Raji (cell line): Measurements from ENCODE around the gene MEGF8.
A peak's percentile ranks its signal among the peaks of the same experiment; 100 is the strongest.

Source experiments
- POLR2A ChIP-seq: IDR thresholded peaks from 2 replicates; pipeline ENCODE4 v1.6.1; 2011; ENCODE audit warnings: low read depth, low read length, control low read depth; ENCODE audit not compliant: insufficient read depth

MEGF8 gene

DNA sequence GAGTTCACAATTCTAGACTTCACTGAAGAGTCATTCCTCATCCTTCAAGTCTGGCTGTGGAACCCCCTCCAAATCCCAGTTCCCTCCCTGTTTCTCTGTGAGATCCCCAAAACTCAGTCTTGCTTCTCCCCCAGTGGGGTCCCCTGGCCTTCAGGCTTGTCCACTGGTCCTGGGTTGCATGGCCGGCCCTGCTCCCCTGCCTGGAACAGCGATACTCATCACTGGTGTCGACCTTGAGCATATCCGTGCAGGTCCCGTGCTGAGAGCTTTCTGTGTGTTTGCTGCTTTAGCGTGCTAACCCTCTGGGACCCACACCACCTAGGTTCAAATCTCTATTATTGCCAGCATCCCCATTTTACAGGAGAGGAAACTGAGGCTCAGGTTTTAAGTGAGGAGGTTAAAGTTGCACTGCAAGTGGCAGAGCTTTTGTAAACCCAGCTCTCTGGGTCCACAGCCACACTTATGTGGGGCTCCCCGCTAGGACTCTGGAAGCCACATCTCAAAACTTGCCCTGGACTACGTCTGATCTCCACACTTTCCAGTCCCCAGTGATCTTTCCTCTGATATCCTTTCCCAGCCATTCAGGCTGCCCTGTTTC is 86.2 kb downstream of the MEGF8 start:
- TF ChIP-seq POLR2A = no peak

DNA sequence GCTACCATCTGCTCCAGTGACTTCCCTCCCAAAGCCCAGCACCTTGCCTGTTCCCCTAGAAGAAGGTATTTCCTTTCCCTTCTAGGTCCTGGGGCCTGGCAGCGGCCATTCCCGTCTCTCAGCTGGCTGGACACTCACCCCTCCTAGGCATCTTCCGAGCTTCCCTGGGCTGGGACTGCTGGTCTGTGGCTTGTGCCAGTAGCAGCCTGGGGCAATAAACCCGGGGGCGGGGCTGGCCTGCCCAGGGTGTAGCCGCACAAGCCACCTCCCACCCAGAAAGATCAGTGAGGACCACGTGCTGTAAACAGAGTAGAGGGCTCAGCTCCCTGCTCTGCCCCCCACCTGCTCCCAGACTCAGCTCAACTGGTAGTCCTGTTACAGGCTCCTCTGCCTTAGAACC is 86.8 kb downstream of the MEGF8 start:
- TF ChIP-seq POLR2A = no peak

DNA sequence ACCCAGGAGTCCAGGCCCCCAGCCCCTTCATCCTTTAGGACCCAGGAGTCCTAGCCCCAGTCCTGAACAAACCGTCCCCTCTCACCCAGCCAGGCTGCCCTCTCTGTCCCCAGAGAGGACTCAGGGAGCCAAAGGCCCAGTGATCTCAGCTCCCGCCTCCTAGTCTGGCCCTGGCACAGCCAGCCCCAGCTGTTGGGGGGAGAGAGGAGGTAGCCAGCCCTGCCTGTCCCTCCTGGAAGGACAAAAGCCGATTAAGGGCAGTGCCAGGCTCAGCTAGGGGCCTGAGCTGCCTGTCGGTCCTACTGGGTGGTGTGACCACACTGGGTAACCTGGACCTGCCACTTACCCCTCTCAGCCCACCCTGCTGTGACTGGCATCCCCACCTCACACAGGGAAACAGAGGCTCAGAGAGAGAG is 87.2 kb downstream of the MEGF8 start:
- TF ChIP-seq POLR2A = no peak

DNA sequence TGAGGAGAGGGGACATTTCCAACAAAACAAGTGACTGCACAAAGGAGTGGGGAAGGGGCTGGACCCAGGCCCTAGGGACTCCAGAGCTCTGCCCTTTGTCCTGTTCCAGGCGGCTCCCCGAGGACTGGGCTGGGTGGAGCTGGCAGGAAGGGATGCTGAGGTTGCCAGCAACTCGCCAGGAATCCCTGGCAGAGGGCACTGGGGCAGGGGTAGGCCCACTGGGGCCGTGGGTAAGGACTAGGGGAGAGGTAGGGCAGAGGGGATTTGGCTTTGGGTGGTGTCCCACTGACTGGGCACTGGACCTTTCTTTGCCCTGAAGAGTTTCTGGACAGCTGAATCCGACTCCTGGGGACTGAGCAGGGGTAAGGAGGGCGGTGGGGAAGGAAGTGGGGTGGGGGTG is 93.9 kb downstream of the MEGF8 start:
- TF ChIP-seq POLR2A = no peak

DNA sequence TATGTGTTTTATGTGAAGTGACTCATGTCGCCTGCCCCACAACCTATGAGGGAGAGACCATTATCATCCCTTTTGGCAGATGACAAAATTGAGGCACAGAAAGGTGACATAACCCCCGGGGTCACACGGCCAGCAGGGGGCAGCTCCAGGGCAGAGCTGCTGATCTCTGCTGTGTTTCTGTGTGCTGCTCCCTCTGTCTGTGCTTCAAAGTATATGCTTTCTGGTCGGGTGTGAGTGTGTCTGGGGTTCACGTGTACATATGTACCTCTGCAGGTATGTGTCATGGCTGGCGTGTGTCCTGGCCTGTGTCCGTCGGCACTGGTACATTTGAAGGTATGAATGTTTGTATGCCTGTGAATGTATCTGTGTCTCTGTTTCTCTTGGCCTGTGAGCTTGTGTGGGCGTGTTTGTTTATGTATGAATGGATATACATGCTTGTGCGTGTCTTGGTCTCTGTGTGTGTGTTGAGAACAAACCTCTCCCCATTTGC is 94.7 kb downstream of the MEGF8 start:
- TF ChIP-seq POLR2A = no peak

DNA sequence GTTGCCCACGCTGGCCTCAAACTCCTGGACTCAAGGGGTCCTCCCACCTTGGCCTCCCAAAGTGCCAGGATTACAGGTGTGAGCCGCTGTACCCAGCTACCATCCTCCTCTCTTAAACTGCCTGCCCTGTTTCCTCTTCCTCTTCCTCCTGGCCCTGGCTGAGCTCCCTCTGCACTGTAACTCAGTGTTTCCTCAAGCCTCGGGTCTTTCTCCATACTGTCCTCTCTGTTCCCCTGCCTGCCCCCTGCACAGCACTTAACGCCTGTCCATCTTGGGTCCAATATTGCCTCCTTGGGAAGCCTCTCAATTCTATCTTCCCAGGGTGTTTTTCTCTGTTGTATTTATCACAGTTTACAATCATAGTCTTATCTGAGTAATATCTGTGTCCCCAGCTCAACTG is 95.7 kb downstream of the MEGF8 start:
- no peak for TF ChIP-seq POLR2A

DNA sequence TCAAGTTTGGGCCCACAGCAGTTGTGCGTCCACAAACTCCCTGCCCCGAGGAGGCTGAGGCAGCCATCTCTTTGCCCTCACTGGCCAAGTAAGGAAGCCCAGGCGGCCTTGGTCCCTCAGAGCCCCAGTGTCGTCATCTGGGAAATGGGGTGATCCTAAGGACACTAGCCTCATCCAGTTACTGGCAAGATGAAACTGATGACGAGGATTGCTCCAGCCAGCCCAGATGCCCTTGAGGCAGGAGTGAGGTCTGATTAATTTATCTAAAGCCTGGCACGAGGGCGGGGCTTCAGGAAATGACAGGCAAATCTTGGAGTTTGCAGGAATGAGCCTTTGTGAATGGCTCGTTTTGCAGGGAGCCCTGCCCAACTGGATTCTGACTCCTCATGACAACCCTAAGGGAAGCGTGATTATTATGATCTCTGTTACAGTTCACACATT is 96.2 kb downstream of the MEGF8 start:
- TF ChIP-seq POLR2A = no peak

DNA sequence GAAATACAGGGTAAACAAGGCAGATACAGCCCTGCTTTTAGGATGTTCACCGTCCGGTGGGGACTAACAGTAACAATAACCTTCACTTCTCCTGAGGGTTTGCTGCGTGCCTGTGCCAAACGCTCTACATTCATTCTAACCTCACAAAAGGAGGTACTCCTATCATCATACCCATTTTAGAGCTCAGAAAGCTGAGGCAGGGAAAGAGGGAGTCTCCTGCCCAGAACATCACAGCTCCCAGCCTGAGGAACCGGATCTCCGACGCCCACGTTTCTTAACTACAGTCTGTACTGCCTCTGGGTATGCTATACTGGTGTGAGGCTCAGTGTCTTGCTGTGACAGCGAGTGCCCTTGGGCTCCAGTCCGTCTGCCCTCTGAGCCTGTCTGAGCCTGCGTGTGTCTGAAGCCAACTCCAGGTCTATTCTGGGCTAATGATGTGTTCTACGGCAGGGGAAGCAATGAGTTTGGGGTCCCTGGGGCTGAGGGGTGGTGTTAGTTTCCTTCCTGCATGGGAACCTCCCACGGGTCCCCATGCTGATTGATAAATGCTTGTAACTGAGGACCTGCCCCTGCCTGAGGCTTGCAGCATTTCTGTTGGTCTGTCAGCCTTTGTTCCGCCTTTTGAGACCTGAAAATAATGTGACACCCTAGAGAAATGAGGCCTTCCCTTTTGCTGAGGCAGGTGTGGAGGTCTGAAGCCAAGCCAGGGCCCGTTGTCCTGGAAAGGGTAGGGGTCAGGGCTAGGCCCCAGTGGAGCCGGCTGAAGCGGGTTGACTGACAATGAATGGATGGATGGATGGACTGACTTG is 96.9 kb downstream of the MEGF8 start:
- peak; percentile 45; the same call in 1 of the 2 replicates for TF ChIP-seq POLR2A

DNA sequence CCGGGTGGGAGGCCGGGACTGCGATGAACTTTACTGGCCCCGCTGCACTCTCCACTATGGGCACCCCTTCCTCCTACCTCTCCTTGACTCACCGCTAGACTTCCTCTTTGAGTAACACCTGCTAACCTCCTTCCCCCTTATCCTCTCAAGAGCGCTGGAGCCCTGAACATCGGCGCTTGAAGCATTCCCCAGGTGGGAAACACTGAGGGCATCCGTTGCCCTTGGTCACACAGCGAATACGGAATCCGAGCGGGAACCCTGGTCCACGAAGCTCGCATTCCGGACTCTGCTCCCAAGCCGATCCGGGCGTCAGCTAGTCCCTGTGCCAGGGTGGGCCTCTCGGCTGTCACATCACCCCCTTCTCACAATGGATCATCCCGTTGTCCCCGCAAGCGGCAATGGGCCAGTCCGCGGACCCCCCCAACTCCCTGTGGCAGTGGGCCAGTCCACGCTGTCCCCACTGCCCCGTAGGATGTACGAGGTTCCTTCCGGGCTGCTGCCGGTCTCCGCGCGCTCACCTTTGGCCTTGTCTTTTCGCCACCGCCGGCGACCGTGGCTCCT is 97.5 kb downstream of the MEGF8 start:
- TF ChIP-seq POLR2A = peak; percentile 56

DNA sequence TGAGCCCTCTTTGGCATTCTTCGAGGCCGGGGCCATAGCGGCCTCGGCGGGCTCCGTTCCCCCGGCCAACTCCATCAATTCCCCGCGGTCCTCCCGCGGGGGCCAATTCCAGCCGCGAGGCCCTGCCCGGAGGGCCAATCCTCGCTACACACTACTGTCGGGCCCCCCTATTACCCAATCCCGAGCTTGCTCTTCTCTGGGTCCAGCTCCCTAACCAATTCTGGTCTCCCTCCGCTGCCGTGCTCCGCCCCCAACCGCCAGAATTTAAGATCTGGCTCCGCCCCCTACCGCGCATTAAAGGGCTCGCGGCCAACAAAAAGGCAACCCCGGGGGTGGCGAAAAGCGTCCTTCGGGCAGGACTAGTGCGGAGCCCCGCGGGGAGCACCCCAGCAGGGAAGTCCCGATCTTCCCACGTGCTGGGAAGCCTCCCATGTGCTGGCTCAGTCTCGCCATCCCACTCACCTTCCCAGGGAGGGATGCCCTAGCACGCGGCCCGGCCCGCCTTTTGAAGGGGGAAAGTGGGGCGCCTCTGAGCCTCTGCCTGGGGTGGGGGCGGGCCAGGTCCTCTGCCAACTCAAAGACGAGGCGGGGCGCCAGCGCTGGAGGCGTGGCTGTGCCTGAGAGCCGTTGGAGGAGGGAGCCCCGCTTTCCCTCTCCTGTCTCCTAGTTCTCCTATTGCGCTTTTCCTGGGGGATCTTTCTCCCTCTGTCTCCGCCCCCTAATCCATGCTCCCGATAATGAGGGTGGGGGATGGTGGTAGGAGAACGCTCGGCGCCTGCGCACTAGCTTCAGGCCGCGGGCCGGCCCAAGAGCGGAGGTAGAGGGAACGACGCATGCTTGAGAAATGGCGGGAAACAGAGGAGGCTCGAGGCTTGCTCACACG is 98.3 kb downstream of the MEGF8 start:
- peak; percentile 53 for TF ChIP-seq POLR2A

DNA sequence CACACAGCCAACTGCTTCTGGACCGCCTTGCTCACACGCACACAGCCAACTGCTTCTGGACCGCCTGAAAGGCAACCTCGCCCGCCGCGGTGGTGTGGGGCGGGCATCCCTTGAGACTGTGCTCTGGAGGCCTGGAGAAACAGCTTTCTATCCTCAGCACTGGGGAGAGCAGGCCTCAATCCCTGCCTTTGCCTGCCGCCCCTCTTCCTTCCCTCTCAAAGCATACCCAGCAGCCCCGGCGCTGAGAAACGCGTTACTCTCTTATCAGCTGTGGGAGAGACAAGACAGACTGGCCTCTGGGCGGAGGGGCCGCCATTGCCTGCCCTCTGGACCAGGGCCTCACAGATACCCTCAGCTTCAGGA is 98.9 kb downstream of the MEGF8 start:
- TF ChIP-seq POLR2A = no peak

DNA sequence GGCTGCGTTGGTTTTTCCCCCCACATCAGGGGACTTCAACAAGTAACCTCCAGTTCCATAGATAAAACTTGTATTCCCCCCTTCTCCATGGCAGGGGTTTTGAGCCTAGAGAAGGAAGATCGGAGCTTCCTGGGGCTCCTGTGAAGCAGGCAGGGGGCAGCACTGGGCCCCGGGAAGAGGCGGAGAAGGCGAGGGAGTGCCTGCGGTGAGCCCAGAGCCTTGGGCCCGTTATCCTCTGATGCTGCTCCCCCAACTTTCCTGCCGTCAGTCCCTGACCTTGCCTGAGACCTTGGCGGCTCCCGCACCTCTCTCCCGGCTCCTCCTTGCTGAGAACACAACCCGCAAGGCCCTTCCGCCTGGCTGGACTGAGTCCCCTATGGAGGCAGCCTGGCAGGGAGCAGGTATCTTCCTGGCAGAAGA is 99.3 kb downstream of the MEGF8 start:
- TF ChIP-seq POLR2A = no peak

DNA sequence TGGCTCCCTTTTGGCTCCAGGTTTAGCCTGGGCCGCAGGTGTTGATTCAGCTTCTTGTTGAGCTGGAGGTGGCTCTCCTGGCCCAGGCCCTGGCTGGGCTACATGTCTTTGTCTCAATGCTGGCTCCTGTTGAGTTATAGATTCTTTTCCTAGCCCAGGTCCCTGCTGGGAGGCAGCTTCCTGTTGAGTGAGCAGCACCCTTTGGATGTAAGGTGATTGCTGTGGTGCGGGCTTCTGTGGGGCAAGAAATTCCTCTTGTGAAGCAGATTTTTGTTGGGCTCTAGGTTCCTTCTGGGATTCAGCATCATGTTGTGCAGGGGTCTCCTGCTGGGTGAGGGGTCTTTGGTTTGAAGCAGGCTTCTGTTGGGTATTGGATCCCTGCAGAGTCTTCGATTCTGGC is 101.2 kb downstream of the MEGF8 start:
- no peak for TF ChIP-seq POLR2A

DNA sequence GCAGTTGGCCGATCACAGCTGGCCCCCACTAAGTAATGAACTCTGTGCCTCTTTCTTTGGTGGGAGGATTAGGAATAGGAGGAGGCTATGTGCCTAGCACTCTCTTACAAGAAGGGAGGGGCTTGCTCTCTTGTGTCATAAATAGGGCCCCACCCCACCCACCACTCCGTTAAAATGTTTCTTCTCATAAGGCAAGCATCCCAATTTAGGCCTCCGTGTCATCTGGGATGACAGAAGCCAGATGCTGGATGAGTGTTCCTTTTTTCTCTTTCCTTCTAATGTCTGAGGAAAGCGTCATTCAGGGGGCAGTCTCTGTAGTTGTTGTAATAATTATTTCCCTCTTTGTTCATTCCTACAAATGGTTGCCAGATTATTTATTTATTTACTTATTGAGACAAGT is 101.9 kb downstream of the MEGF8 start, which contains the start of gene LIPE:
LIPE (minus strand) TSS at position 76 of the 400 bp plus-strand sequence. CDS start 239 bp downstream, outside the sequence.
- no peak for TF ChIP-seq POLR2A
